Activated CD8-positive, alpha-beta memory T cell treated with anti-CD3 and anti-CD28 coated beads, Interleukin-2, amount 50 U/mL, for 48 hours (primary cell): Measurements from ENCODE around the gene PRL.

Source experiments
- DNase-seq: peaks from one replicate; pipeline ENCODE4 v3.0.0-alpha.2; 2020

Gene PRL

DNA sequence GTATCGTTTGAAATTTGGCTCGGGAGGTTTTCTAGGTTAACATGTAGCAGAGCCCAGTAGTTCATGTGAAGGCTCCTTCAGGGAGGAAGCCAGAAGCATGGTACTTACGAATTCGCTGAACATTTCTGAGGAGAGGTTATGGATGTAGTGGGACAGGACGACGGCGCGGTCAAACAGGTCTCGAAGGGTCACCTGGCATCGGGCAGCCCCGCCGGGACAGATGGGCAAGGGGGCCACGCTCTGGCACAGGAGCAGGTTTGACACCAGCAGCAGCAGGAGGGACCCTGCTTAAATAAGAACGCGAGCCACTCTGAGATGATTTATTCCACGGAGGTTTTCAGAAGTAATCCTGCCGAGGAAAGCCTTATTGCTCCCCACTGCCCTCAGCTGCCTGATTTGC lies 2.5 kb downstream of the PRL start:
- DNase-seq = no peak

DNA sequence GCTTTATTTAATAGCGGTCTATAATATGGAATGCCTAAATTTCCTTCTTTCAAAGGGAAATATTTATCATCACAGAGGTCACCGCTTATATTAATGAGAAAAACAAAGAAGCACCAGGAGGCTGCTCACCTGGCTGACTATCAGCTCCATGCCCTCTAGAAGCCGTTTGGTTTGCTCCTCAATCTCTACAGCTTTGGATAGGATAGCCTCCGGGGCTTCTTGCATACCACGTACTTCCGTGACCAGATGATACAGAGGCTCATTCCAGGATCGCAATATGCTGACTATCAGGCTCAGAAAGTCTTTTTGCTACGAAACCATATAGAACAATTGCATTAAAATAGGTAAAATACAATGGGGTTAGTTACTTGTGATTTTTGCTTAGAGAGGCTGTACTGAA lies 6.8 kb downstream of the PRL start:
- DNase-seq = no peak

DNA sequence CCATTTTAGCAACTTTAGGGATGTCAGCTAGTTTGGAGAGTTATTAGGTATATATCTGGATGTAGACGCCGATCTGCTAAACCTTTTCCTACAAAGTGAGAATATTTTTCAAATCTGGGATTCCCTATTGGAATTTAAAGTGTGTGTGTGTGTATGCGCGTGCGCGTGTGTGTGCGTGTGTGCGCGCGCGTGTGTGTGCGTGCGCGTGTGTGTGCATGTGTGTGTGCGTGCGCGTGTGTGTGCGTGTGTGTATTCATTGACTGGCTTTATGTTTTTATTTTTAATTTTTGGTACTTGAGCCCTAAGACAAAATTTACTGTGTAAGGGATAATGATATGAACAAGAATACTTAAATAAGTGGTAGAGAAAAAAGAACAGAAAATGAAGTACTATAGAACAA lies 8.1 kb downstream of the PRL start:
- DNase-seq = no peak

DNA sequence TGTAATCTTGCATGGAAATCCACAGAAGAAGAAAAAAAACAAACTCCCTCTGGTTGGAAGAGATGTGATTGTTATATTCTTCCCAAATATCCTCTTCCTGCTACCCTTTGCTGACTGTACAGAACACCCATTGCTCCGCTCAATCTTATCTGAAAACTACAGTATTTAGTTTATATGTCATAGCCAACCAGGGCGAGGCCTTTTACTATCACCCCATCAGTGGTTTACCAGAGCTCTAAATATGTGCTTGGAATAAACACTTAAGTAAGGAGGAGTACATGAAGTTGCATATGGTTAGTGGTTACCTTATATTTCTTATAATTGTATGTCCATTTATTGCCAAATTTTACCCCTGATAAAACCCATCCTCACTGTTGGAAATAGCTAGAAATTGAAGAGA lies 12.2 kb downstream of the PRL start:
- DNase-seq = no peak

DNA sequence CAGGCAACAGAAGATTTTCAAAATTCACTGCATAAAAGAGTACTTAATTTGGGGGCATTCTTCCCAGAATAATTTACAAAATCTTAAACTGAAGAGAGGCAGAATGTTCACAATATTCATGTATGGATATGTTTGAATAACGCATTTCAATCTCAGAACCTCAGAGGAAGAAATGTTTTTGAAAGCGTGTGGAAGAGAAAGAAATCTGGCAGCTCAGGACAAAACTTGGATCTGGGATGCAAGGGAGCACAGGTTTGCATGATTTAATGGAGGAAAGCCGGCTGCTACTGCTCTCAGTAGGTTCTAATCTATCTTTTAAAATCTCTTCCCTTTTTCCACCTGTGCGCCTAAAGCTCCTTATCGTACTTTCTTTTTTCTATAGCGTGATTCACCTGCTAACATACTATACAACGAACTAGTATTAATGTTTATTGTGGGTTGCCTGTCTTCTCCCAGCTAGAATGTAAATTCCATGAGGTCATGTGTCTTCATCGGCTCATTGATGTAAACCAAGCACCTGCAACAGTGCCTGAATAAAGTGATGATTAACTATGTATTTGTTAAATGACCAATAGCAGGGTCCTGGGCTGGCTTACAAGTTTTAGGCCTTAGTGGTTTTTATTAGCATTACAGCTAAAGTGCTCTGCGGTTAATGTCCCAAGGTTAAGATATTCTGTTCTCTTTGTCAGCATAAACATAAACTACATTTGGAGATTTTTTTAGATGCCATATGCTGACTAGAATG lies 15.3 kb downstream of the PRL start:
- DNase-seq = no peak

DNA sequence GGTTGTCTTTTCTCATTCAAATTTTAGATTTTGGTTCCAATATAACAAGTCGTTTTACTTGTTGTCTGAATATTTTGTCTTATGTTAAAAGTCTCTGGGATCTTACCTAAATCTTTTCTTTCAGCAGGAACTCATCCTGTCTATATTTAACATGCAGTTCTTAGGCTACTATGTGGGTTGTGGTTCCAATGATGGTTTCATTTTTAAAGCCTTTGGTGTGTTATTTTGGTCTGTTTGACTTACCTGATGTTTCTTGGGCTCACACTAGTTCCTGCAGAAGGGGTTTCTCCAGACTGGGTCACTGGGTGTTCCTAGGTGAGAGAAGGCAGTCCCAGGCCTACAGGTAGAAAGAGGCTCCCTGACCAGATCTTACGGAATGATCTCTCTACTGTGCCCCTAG lies 17.4 kb downstream of the PRL start:
- DNase-seq = no peak

DNA sequence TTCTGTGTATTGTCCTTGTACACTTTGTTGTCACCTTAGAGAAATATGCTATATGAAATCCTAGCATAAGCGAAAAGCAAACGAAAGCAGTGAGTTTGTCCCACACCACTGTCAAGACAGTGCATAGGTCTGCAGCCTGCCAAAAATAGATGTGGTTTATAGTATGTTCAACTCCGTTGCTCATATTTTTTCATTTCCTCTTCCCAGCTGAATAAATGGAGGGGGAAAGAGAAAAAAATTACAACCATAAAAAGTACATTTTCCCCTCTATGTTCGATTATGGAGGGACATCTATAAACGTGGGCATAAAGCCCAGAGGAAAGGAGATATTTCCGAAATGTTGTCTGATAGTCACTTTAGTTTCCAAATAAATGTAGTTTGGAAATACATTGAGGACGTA lies 25.8 kb downstream of the PRL start:
- DNase-seq = no peak

DNA sequence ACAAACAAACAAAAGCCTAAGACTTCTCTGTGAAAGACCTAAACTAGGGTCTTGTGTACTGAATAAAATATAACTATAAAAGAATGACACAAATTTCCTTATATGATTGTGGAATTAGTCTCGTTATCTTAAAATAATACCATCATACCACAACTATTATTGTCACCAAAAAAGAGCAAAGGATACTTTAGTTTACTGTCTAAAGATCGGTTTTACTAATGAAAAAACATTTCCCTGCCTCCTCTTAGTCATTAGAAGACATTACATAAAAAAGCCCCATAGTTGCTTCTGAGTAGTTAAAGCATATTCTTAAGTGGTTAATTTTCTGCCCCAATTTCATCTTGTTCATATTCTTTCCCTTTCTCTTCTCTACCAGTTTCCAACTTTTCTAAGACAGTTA lies 33.1 kb downstream of the PRL start:
- DNase-seq = no peak

DNA sequence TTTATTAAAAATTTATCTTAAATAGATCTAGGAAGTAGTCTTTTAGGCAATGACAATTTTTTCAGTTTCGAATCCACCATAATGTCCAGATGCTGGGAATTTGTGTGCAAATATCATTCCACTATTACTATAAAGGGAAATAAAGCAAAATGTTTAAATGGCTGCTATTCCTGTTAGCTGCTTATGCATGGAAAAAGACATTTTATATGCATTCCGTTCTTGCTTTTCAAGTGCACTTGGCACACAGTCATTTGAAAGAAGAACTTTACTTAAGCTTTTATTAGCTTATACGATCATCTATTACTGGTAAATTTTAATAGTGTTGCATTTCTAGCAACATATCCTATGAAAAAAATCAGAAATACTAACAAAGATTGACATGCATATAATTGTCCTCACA lies 42.0 kb downstream of the PRL start:
- DNase-seq = no peak

DNA sequence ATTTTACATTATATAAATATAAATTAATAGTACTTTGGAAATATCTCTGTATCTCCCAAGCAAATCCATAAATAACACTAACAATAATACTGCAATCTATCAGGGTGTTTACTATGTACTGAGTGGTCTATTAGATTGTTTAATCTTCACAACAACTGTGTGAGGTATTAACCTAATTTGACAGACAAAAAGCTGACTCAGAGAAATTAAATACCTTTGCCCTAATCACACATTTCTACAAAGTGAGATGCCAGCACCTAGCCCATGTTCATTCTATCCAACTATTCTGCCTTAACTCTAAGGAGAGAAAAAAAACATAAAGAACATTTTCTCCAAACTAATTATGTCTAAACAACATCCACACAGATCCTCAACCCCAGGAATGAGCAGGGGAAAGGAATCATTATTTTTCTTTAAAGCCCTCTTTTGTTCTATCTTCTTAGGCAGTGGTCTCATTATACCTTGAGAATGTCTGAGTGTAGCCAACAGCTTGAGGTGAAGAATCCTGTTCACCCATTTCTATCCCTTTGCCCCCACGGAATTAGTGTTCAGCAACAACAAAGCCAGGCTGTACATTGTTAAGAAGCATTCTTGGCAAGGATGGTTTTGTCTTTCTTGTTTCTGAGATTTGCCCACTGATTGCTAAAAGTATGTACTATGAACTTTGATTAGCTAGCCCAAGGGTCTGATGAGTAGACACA lies 42.7 kb downstream of the PRL start:
- no peak for DNase-seq

DNA sequence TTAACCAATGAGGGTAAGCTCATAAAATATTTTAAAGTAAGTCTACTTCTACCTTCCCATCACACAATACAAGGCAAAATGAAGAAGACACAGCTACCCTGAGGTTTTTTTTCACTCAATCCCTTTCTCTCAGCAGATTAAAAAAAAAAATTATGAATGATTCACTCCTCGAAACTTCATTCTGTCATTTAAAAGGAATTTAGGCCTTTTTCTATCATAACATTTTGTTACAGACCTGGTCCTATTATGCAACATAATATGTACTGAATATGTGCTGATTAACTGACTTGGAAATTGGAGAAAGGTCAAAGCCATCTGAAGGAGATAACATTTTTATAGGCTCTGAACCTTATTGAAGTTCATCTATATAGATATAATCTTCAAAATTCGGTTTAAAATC lies 45.5 kb downstream of the PRL start:
- no peak for DNase-seq

DNA sequence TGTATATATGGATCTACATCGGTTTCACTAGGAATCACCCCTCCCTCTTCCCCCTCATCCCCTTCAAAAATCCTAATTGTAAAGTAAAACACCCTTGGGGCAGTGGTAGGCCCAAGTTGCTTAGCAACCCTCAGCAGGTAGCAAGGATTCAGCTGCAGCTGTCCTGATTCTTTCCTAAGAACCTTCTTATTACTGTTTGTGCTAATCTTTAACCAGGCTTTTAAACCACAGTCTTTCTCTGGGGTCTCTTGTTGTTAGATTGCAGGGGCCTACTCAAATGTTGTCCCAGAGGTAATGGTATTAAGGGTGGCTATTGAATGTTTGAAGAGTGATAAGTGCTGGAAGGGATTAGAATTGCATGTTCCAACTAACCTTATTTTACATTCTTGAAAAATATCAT lies 46.4 kb downstream of the PRL start:
- DNase-seq = no peak

DNA sequence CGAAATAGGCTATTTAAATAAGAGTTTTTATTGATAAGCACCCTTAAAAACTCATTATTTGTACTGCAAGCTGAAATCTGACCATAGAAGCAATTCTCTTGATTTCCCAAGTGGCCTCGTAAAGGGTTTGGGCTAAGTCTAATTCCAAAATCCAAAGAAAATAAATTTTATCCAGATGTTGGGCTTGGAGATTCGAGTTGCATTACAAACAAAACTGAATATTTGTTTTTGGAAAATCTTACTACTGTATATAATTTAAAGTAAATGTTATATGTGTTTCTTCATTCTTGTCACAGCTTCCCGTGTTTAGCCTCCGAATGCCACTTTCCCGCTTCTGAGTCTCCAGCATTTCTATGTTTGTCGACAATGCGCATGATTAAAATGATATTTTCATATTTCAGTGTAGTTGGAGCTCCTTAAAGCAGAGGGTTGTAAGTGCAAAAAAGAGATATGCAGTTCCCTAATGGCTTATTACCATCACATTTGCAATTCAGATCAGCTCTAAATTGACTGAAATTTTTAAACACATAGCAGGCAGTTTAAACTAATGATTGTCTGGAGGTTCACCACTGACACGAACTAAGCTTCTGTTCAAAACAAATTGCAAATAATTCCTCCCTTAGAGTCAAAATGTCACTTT lies 47.0 kb downstream of the PRL start:
- DNase-seq = no peak

DNA sequence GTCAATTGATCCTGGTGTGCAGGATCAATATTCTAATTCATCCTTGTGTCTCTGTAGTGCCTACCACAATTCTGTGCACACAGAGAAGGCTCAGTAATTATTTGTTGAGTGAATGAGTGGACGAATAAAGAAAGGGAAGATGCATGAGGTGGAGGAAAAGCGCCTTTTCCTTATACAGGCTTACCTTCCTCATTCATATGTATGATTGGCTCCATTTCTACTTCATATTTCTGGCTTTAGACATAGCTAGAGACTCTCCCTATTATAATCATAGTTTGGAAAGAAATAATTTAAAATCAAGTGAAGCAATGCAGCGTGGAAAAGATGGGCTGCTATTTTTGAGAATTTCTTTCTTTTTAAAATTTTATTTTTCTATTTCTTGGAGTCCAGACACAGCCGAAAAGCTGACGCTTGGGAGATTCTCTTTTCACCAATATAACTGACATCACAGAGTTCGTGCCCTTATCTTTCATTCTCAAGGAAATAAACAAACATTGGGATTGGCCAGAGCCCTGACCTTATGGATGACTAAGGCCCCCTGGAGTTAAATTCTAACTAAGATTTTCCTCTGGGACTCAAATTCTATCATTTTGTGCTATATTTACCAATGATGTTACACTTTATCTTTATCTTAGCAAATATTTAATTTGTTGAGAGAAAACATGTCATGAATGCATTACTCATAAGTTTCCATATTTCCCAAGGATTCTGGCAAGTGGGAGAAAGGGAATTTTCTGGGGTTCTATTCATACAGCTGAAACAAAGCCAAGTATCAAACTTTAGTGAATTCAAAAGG lies 48.1 kb downstream of the PRL start:
- no peak for DNase-seq

DNA sequence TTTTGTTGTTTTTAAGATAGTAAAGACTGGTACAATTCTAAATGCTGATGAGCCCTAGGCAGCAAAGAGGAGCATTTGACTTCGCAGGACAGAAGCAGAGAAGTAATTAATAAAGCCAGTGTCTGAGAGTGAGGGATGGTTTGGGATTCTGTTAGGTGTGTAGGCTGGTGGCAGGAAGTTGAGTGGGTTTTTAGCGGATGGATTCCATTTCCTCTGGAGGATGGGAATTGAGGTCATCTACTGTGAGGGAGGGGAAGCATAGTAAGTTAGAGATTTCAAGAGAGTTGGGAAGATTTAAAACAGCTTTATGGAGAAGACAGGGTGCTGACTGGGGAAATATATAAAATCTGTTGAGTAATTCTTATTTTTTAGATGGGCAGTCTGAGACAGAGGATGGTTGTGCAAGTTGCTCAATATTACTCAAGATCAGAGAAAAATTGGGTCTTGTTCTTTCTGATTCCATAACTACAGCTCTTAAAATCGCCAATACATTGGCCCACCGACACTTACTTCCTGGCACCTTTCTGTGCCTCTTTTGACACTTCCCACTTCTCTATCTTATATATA lies 48.8 kb downstream of the PRL start:
- DNase-seq = no peak

DNA sequence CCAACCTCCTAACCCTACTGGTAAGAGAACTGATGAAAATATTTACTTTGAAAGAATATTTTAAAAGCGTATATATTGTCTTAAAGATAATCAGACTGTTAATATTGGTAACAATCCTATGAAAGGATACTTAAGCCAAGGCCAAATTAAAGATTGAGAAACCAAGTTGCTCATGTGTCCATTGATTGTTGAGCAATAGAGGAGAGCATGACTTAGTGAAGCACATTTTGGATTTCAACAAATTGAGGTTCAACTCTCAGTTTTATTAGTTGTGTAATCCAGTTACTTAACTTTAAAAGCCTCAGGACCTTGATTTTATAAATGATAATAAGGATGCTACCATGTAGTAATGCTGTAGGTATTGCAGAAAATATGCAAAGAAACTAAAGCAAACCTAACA lies 56.8 kb downstream of the PRL start:
- no peak for DNase-seq

DNA sequence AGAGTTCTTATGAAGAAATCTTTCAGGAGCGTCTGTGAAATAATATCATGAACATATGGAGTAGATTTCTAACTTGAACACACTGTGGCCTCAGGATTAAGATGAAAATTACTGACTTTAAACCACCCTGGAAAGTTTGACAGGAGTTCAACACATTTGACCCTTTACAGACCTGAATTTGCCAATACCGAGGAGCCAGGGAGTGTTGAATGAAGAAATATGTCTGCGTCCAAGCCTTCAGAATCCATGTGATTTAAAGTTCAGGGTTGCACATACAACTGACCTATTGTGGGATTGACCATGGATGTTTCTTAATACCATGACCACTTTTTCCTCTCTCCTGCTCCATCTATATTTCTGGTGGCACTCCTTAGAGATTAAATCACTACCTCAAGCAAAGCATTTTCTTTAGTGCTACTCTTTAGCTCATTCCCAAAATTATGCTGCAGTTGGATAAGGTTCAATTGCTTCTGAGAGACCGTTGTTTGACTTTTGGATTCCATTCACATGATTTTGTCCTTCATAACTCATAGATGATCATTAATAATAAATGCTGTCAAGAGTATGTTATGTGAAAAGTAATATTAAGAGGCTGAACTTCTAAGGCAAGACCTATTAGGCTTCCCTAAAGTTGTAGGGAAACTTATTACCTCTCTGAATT lies 57.4 kb downstream of the PRL start:
- no peak for DNase-seq

DNA sequence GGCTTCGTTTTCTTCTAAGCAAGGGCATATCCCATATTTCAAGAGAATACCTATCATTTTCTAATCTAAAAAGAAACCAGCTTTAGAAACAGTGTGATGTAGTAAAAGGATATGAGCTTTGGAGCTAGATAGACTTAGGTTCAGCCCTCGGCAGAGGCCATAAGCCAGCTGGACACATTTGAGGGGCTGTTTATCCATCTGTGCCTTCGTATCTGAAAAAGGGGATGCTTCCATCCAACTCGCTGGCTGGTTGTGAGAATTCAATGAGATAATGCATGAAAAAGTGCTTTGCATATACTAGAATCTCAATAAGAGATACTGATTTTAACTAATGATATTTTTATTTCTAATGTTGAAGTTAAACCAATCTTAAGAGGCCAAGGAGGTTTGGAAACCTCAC lies 58.0 kb downstream of the PRL start:
- DNase-seq = no peak

DNA sequence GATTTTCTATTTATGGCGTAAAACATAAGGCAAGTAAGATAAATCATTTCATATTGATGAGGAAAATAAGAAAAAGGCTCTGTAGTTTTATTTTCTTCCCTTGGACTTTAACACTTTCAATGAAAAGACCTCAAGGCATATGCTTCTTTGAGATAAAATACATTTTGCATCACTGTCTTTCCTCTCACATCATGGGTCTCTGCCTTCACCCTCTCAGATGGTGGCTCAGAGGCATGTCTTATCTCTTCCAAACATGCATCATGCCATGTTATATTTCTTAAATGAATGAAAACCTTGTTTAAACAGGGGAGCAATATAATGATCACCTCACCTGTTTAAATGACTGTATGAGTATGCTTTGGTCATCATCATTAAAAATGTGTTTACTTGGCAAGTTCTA lies 59.3 kb downstream of the PRL start:
- no peak for DNase-seq
